Mesenchymal stem cell (in vitro differentiated cells and primary cell): Measurements from ENCODE around the gene HORMAD1.

ENCODE experiments used
- DNase-seq: peaks from one replicate; pipeline ENCODE4 v3.0.0-alpha.2; 2013
- H2AFZ ChIP-seq: one replicate; pipeline ENCODE4 v1.6.1; 2013; ENCODE audit warnings: low read depth, mild to moderate bottlenecking, control low read depth, inconsistent platforms, low read length, moderate library complexity
- H2AK5ac ChIP-seq: 2 replicates; pipeline ENCODE4 v1.6.1; 2013; ENCODE audit warnings: low read length, moderate library complexity, mild to moderate bottlenecking, inconsistent platforms; ENCODE audit not compliant: severe bottlenecking
- H2BK120ac ChIP-seq: one replicate; pipeline ENCODE4 v1.6.1; 2013; ENCODE audit warnings: low read depth, mild to moderate bottlenecking, inconsistent platforms, low read length, moderate library complexity
- H2BK12ac ChIP-seq, 2 experiments: one replicate each; pipeline ENCODE4 v1.6.1; 2013; ENCODE audit warnings: inconsistent platforms in 2 of 2, low read length in 2 of 2, mild to moderate bottlenecking in 2 of 2, moderate library complexity in 2 of 2, control low read depth in 1 of 2
- H2BK15ac ChIP-seq: one replicate; pipeline ENCODE4 v1.6.1; 2013; ENCODE audit warnings: mild to moderate bottlenecking, low read depth, inconsistent platforms; ENCODE audit not compliant: poor library complexity, severe bottlenecking
- H2BK5ac ChIP-seq: 2 replicates; pipeline ENCODE4 v1.6.1; 2013; ENCODE audit warnings: low read depth, mild to moderate bottlenecking, low read length, control low read depth, inconsistent platforms; ENCODE audit not compliant: poor library complexity, severe bottlenecking
- H3K14ac ChIP-seq, 2 experiments: one replicate each; pipeline ENCODE4 v1.6.1; 2013; ENCODE audit warnings: inconsistent platforms in 2 of 2, low read length in 2 of 2, control low read depth in 1 of 2, mild to moderate bottlenecking in 1 of 2, moderate library complexity in 1 of 2
- H3K18ac ChIP-seq, 2 experiments: one replicate each; pipeline ENCODE4 v1.6.1; 2013; ENCODE audit warnings: inconsistent platforms in 2 of 2, low read length in 2 of 2, control low read depth in 1 of 2, low read depth in 1 of 2, mild to moderate bottlenecking in 1 of 2
- H3K23ac ChIP-seq, 2 experiments: one replicate each; pipeline ENCODE4 v1.6.1; 2013; ENCODE audit warnings: inconsistent platforms in 2 of 2, low read length in 2 of 2, mild to moderate bottlenecking in 2 of 2, moderate library complexity in 2 of 2, control low read depth in 1 of 2
- H3K27ac ChIP-seq: 2 replicates; pipeline ENCODE4 v1.5.1; 2013; ENCODE audit warnings: mild to moderate bottlenecking, moderate library complexity, low read length, control low read depth, inconsistent platforms; ENCODE audit not compliant: poor library complexity, severe bottlenecking
- H3K27me3 ChIP-seq, 2 experiments: 2 replicates each; pipeline versions ENCODE4 v1.6.1 to v1.7.0; 2013; ENCODE audit warnings: low read length in 2 of 2, mild to moderate bottlenecking in 2 of 2, moderate library complexity in 2 of 2, control low read depth in 1 of 2, inconsistent platforms in 1 of 2; ENCODE audit not compliant: control insufficient read depth in 1 of 2, insufficient read depth in 1 of 2
- H3K36me3 ChIP-seq, 2 experiments: 2 replicates each; pipeline versions ENCODE4 v1.6.1 to v1.7.0; 2013; ENCODE audit warnings: low read length in 2 of 2, control low read depth in 1 of 2, inconsistent platforms in 1 of 2, low read depth in 1 of 2, mild to moderate bottlenecking in 1 of 2; ENCODE audit not compliant: insufficient read depth in 2 of 2, control insufficient read depth in 1 of 2
- H3K4ac ChIP-seq, 2 experiments: one replicate each; pipeline ENCODE4 v1.6.1; 2013; ENCODE audit warnings: inconsistent platforms in 2 of 2, low read length in 2 of 2, mild to moderate bottlenecking in 2 of 2, moderate library complexity in 2 of 2, control low read depth in 1 of 2, low read depth in 1 of 2
- H3K4me1 ChIP-seq: 2 replicates; pipeline ENCODE4 v1.6.1; 2013; ENCODE audit warnings: low read depth, low read length, control low read depth; ENCODE audit not compliant: control insufficient read depth, insufficient read depth
- H3K4me2 ChIP-seq: 2 replicates; pipeline ENCODE4 v1.6.1; 2013; ENCODE audit warnings: low read length, mild to moderate bottlenecking, inconsistent platforms; ENCODE audit not compliant: poor library complexity, severe bottlenecking
- H3K4me3 ChIP-seq, 2 experiments: 2 replicates each; pipeline versions ENCODE4 v1.5.1 to v1.7.0; 2013; ENCODE audit warnings: low read length in 2 of 2, mild to moderate bottlenecking in 2 of 2, control low read depth in 1 of 2, low read depth in 1 of 2; ENCODE audit not compliant: insufficient read depth in 1 of 2
- H3K79me1 ChIP-seq: replicated peaks from 2 replicates; pipeline ENCODE4 v1.6.1; 2013; ENCODE audit warnings: mild to moderate bottlenecking, control low read depth, low read length, inconsistent platforms; ENCODE audit not compliant: poor library complexity, severe bottlenecking
- H3K9ac ChIP-seq: 2 replicates; pipeline ENCODE4 v1.7.0; 2013; ENCODE audit warnings: mild to moderate bottlenecking, low read length, moderate library complexity
- H3K9me3 ChIP-seq: 2 replicates; pipeline ENCODE4 v1.7.0; 2013; ENCODE audit warnings: mild to moderate bottlenecking, low read length; ENCODE audit not compliant: control insufficient read depth
- H4K8ac ChIP-seq: one replicate; pipeline ENCODE4 v1.6.1; 2013; ENCODE audit warnings: inconsistent platforms, mild to moderate bottlenecking, low read length, moderate library complexity
- H4K91ac ChIP-seq: one replicate; pipeline ENCODE4 v1.6.1; 2013; ENCODE audit warnings: mild to moderate bottlenecking, low read length, inconsistent platforms
- WGBS: methylation state at CpG from one replicate; pipeline ENCODE4 v1.1.7; 2013; ENCODE audit warnings: mixed read lengths; 5-methylcytosine and 5-hydroxymethylcytosine counted together

Gene HORMAD1

DNA sequence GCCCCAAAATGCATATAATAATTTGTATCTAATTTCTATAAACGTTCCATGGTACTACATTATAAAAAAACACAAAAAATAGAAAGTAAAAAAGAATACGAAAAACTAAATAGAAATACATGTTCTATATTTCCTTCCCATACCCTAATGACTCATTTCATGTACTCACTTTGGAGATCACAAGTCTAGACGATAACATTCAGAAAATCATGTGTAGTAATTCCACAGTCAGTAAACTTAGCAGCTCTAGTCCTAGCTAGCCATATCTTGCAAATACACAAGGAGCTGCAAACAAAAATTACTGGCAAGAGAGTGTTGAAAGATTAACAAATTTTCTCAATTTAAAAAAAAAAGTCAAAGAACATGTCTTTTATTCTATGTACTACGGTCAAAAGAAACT, 25.1 kb downstream of the HORMAD1 start:
- Histone ChIP-seq H3K36me3 (peaks cover 3 to 39% of the 10 kb centered on the region in 2 experiments), H3K27ac (no peak overlapping the region), H3K23ac (no peak overlapping the region), H3K4me1 (no peaks in the 10 kb centered on the region), H3K79me1 (peaks cover 7% of the 10 kb centered on the region), H3K4me3 (peak overlapping the region in 1 of 2 experiments; percentile 90), H3K18ac (no peak overlapping the region), H2BK5ac (no peak overlapping the region), H2BK12ac (no peak overlapping the region), H4K91ac (no peak overlapping the region), H3K4ac (no peak overlapping the region), H4K8ac (no peak overlapping the region), H2AK5ac (no peak overlapping the region), H2BK120ac (no peak overlapping the region), H3K4me2 (no peak overlapping the region), H2AFZ (no peak overlapping the region), H3K9ac (peak overlapping the region; percentile 95), H3K27me3 (no peaks in the 10 kb centered on the region), H2BK15ac (no peak overlapping the region), H3K14ac (no peak overlapping the region), H3K9me3 (no peaks in the 10 kb centered on the region)
- WGBS = 92% methylated on average over 2 of the region's 4 CpGs
- DNase-seq = peak; percentile 19

DNA sequence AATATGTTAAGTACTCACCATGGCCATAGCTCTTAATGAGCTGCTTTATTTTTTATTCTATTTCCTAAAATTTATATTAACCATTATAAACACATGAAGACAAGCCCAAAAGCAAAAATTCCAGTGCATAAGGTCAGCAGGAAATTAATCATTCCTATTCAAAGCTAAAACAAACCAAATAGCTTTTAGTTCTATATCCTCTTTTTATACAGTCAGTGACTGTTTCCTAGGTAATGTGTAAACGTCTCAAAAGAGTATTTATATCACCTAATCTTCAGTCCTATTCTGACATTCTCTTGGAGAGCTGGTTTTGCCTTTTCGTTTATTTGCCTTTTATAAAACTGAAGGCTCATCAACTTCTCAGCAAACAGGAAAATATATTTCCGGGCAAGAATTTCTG, 28.0 kb downstream of the HORMAD1 start:
- Histone ChIP-seq H3K27me3 (no peaks in the 10 kb centered on the region), H3K23ac (no peak overlapping the region), H3K4me3 (no peak overlapping the region), H2BK15ac (no peak overlapping the region), H4K91ac (no peak overlapping the region), H2BK120ac (no peak overlapping the region), H3K14ac (no peak overlapping the region), H3K9me3 (no peaks in the 10 kb centered on the region), H3K4me2 (no peak overlapping the region), H2AK5ac (no peak overlapping the region), H3K27ac (no peak overlapping the region), H2BK12ac (no peak overlapping the region), H3K79me1 (peaks cover 8% of the 10 kb centered on the region), H3K4me1 (no peaks in the 10 kb centered on the region), H3K4ac (no peak overlapping the region), H3K18ac (no peak overlapping the region), H2BK5ac (no peak overlapping the region), H4K8ac (no peak overlapping the region), H2AFZ (no peak overlapping the region), H3K36me3 (peaks cover 6 to 61% of the 10 kb centered on the region in 2 experiments), H3K9ac (no peak overlapping the region)
- 88% methylated on average over 2 of the region's 3 CpGs for WGBS
- DNase-seq = no peak

DNA sequence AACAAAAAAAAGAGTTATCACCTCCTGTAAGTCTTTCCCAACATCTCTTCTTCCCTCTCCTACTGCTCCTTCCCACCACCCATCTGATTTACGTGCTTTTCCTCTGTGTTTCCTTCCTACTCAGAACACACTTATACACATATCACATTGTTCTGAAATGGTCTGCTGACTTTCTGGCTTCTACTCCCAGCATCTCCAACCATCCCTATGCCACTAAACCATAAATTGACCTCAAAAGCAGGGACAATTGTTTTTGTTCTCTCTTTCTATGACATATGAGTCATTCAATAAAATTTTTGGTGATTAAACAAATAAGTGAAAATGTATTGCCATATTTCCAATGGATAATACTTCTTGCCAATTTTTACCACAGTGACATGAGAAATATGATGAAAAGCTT, 31.9 kb downstream of the HORMAD1 start:
- no peak overlapping the region for H2AK5ac ChIP-seq
- no peak overlapping the region for H3K9ac ChIP-seq
- H2BK15ac ChIP-seq = no peak overlapping the region
- H3K14ac ChIP-seq = no peak overlapping the region
- peaks cover 12% of the 10 kb centered on the region for H3K79me1 ChIP-seq
- no peak overlapping the region for H2BK5ac ChIP-seq
- H2BK12ac ChIP-seq = no peak overlapping the region
- H3K27me3 ChIP-seq = no peaks in the 10 kb centered on the region
- H2AFZ ChIP-seq = no peak overlapping the region
- H3K4ac ChIP-seq = no peak overlapping the region
- H3K4me1 ChIP-seq = no peaks in the 10 kb centered on the region
- no peak overlapping the region for H3K27ac ChIP-seq
- H3K4me3 ChIP-seq = no peak overlapping the region
- no peak overlapping the region for H3K23ac ChIP-seq
- no peak for DNase-seq
- peaks cover 13 to 54% of the 10 kb centered on the region in 2 experiments for H3K36me3 ChIP-seq
- WGBS = 94% methylated on average over 1 of the region's 1 CpG
- no peak overlapping the region for H4K91ac ChIP-seq
- H3K18ac ChIP-seq = no peak overlapping the region
- H2BK120ac ChIP-seq = no peak overlapping the region
- no peaks in the 10 kb centered on the region for H3K9me3 ChIP-seq
- no peak overlapping the region for H4K8ac ChIP-seq
- H3K4me2 ChIP-seq = no peak overlapping the region

DNA sequence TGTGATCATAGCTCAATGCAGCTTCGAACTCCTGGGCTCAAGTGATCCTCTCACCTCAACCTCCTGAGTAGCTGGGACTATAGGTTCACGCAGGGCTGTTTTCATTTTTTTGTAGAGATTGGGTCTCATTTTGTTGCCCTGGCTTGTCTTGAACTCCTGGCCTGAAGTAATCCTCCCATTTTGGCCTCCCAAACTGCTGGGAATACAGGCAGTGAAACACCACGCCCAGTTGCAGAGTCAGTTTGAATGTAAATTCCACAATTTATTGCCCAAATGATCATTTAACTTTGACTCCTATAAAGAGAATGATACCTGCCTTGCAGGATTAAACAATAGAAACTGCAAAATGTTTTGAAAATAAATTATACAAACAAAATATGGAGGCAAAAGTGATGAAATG, 34.4 kb downstream of the HORMAD1 start:
- no peak overlapping the region for H3K23ac ChIP-seq
- no peaks in the 10 kb centered on the region for H3K9me3 ChIP-seq
- no peak overlapping the region for H3K27ac ChIP-seq
- H4K8ac ChIP-seq = no peak overlapping the region
- H2BK12ac ChIP-seq = no peak overlapping the region
- no peak overlapping the region for H2BK15ac ChIP-seq
- no peak overlapping the region for H3K9ac ChIP-seq
- no peak overlapping the region for H2BK5ac ChIP-seq
- H2AK5ac ChIP-seq = no peak overlapping the region
- no peak overlapping the region for H3K18ac ChIP-seq
- no peak overlapping the region for H3K14ac ChIP-seq
- no peaks in the 10 kb centered on the region for H3K27me3 ChIP-seq
- no peak overlapping the region for H2BK120ac ChIP-seq
- DNase-seq = no peak
- 93% methylated on average over 3 of the region's 3 CpGs for WGBS
- H3K36me3 ChIP-seq = peaks cover 13 to 45% of the 10 kb centered on the region in 2 experiments
- no peaks in the 10 kb centered on the region for H3K4me1 ChIP-seq
- peaks cover 9% of the 10 kb centered on the region for H3K79me1 ChIP-seq
- H3K4me3 ChIP-seq = no peak overlapping the region
- no peak overlapping the region for H3K4ac ChIP-seq
- no peak overlapping the region for H4K91ac ChIP-seq
- H2AFZ ChIP-seq = no peak overlapping the region
- no peak overlapping the region for H3K4me2 ChIP-seq
